Neural progenitor cell (in vitro differentiated cells): Measurements from ENCODE around the gene ESR2. TPM values are rescaled to one million over a fixed set of nuclear protein-coding genes. Genes with fewer than 3 reads are reported as not detected.

ENCODE experiments used
- DNase-seq: peaks from one replicate; pipeline ENCODE4 v3.0.0-alpha.2; 2016; ENCODE audit warnings: low spot score
- H2AFZ ChIP-seq: fragments of 200-600 bp; sonication (generic); replicated peaks from 2 replicates; pipeline ENCODE4 v1.6.1; 2016; ENCODE audit warnings: antibody characterized with exemption
- H3F3A ChIP-seq: fragments of 200-600 bp; sonication (generic); 2 replicates; pipeline ENCODE4 v1.6.1; 2016; ENCODE audit warnings: antibody characterized with exemption, low read depth
- H3K27ac ChIP-seq: fragments of 200-600 bp; sonication (generic); 2 replicates; pipeline ENCODE4 v1.5.1; 2016; ENCODE audit warnings: mild to moderate bottlenecking
- H3K27me3 ChIP-seq: fragments of 200-600 bp; sonication (generic); 2 replicates; pipeline ENCODE4 v1.6.1; 2016; ENCODE audit warnings: mild to moderate bottlenecking, moderate library complexity
- H3K36me3 ChIP-seq: fragments of 200-600 bp; sonication (generic); 2 replicates; pipeline ENCODE4 v1.5.1; 2016
- H3K4me1 ChIP-seq: fragments of 200-600 bp; sonication (generic); 2 replicates; pipeline ENCODE4 v1.6.1; 2016; ENCODE audit warnings: mixed run types
- H3K4me2 ChIP-seq: fragments of 200-600 bp; sonication (generic); 2 replicates; pipeline ENCODE4 v1.6.1; 2016
- H3K4me3 ChIP-seq: fragments of 200-600 bp; sonication (generic); 2 replicates; pipeline ENCODE4 v1.5.1; 2016
- H3K79me2 ChIP-seq: fragments of 200-600 bp; sonication (generic); 2 replicates; pipeline ENCODE4 v1.6.1; 2016; ENCODE audit warnings: low read depth
- H3K9ac ChIP-seq: fragments of 200-600 bp; sonication (generic); 2 replicates; pipeline ENCODE4 v1.6.1; 2016
- H3K9me3 ChIP-seq: fragments of 200-600 bp; sonication (generic); 2 replicates; pipeline ENCODE4 v1.5.1; 2016; ENCODE audit warnings: low read depth
- H4K20me1 ChIP-seq: fragments of 200-600 bp; sonication (generic); 2 replicates; pipeline ENCODE4 v1.6.1; 2016; ENCODE audit warnings: low read depth
- H3K27ac Mint-ChIP-seq: 3 replicates; pipeline ENCODE4 v1.8.0; 2021; ENCODE audit warnings: mixed read lengths
- H3K27me3 Mint-ChIP-seq: 2 replicates; pipeline ENCODE4 v1.8.0; 2022; ENCODE audit warnings: low read depth, mild to moderate bottlenecking, inconsistent platforms, moderate library complexity, mixed read lengths; ENCODE audit not compliant: insufficient read depth
- H3K36me3 Mint-ChIP-seq: 3 replicates; pipeline ENCODE4 v1.8.0; 2021; ENCODE audit warnings: mixed read lengths
- H3K4me1 Mint-ChIP-seq: 3 replicates; pipeline ENCODE4 v1.8.0; 2021; ENCODE audit warnings: mixed read lengths
- H3K4me3 Mint-ChIP-seq: 3 replicates; pipeline ENCODE4 v1.8.0; 2021; ENCODE audit warnings: mild to moderate bottlenecking, moderate library complexity, mixed read lengths
- H3K9me3 Mint-ChIP-seq: 3 replicates; pipeline ENCODE4 v1.8.0; 2020; ENCODE audit warnings: mixed read lengths
- EZH2 ChIP-seq: fragments of 200-600 bp; sonication (generic); IDR thresholded peaks from 2 replicates; pipeline ENCODE4 v1.6.1; 2017; ENCODE audit warnings: antibody characterized with exemption, mild to moderate bottlenecking, moderate library complexity
- EZH2phosphoT487 ChIP-seq: fragments of 200-600 bp; sonication (generic); IDR thresholded peaks from 2 replicates; pipeline ENCODE4 v1.6.1; 2017; ENCODE audit warnings: antibody characterized with exemption
- total RNA-seq: library from RNA; depleted of rRNA; stranded (reverse); fragments of >200 nt; gene quantifications from 2 replicates; pipeline ENCODE4 v1.2.3, GENCODE V29; 2015; ENCODE audit warnings: low replicate concordance
- TF ChIP-seq, protein P1 (sequence below): fragments of 200-600 bp; sonication (generic); IDR thresholded peaks from 2 replicates; pipeline ENCODE4 v1.5.1; 2017; ENCODE audit warnings: antibody characterized with exemption, mild to moderate bottlenecking

Gene ESR2
- total RNA-seq, 1 donor from 2014 or later, result 0.21 TPM

DNA sequence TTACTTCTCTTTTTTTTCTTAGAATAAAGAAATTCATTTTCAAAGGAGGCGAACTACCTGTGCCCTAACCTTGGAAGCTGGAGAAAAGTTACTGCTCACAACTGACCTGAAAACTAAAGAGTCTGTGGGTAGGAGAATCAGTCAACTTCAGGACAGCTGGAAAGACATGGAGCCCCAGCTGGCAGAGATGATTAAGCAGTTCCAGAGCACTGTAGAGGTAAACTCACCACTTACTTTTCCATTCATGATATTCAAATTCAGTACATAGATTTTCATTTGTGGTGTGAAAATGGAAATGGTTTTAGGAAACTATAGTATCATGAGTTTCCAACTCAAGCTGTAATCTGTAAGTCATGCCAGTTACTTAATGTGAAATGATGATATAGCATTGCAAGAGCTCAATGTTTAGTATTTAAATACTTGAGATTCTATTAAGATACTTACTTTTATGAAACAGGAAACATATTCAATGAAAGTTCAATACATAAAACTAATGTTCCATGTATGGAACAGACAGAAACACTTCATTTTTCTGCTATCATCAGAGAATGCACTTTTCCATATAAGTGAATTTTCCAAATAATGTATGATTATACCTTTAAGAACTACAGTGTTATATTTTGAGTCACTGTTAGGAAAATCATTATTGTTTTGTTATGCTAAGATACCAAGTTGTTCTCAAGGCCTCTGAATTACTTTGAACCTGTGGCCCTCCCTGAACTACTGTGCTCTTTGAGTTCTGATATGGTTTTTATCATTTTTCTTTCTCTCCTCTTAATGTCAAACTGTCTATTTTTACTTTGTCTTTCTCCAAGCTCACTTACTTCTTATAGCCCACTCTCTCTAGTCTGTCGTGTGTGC, 119.0 kb downstream of the ESR2 start:
- Histone ChIP-seq H3K4me1 (no peaks in the 10 kb centered on the region), H3K79me2 (no peaks in the 10 kb centered on the region), H3K9me3 (no peaks in the 10 kb centered on the region), H3K27me3 (no peaks in the 10 kb centered on the region), H3K4me3 (no peak overlapping the region), H2AFZ (no peak overlapping the region), H4K20me1 (no peaks in the 10 kb centered on the region), H3K9ac (no peak overlapping the region), H3K36me3 (peaks cover 6% of the 10 kb centered on the region), H3K27ac (no peak overlapping the region), H3K4me2 (no peak overlapping the region), H3F3A (no peaks in the 10 kb centered on the region)
- no peaks in the 10 kb centered on the region for H3K9me3 Mint-ChIP-seq
- TF ChIP-seq, protein P1, sequence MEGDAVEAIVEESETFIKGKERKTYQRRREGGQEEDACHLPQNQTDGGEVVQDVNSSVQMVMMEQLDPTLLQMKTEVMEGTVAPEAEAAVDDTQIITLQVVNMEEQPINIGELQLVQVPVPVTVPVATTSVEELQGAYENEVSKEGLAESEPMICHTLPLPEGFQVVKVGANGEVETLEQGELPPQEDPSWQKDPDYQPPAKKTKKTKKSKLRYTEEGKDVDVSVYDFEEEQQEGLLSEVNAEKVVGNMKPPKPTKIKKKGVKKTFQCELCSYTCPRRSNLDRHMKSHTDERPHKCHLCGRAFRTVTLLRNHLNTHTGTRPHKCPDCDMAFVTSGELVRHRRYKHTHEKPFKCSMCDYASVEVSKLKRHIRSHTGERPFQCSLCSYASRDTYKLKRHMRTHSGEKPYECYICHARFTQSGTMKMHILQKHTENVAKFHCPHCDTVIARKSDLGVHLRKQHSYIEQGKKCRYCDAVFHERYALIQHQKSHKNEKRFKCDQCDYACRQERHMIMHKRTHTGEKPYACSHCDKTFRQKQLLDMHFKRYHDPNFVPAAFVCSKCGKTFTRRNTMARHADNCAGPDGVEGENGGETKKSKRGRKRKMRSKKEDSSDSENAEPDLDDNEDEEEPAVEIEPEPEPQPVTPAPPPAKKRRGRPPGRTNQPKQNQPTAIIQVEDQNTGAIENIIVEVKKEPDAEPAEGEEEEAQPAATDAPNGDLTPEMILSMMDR, result no peak
- TF ChIP-seq EZH2phosphoT487 (no peak), EZH2 (no peak)
- H3K36me3 Mint-ChIP-seq, result peaks cover 27% of the 10 kb centered on the region
- peaks cover 2% of the 10 kb centered on the region for H3K27me3 Mint-ChIP-seq
- no peak overlapping the region for H3K27ac Mint-ChIP-seq
- DNase-seq, result no peak
- no peak overlapping the region for H3K4me3 Mint-ChIP-seq
- no peaks in the 10 kb centered on the region for H3K4me1 Mint-ChIP-seq

DNA sequence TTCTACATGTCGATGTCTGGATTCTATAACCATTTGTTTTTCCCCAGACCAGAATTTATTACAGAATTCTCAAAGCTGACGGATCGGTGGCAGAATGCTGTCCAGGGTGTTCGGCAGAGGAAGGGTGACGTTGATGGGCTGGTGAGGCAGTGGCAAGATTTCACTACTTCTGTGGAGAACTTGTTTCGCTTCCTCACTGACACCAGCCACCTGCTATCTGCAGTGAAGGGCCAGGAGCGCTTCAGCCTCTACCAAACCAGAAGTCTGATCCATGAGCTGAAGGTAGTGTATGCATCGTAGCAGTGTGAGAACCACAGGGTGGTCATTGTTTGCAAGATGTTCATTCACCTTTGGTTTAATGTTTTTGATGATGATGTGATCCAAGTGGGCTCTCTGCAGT, 124.0 kb downstream of the ESR2 start:
- no peak overlapping the region for H2AFZ ChIP-seq
- H3K27ac ChIP-seq, result no peak overlapping the region
- Mint-ChIP-seq H3K27ac (no peak overlapping the region), H3K9me3 (no peaks in the 10 kb centered on the region), H3K4me1 (no peaks in the 10 kb centered on the region), H3K27me3 (no peaks in the 10 kb centered on the region), H3K4me3 (no peak overlapping the region), H3K36me3 (peaks cover 28% of the 10 kb centered on the region)
- H3K36me3 ChIP-seq, result peaks cover 18% of the 10 kb centered on the region
- no peak for DNase-seq
- no peaks in the 10 kb centered on the region for H3K27me3 ChIP-seq
- TF ChIP-seq, protein P1, result no peak
- no peak for TF ChIP-seq EZH2phosphoT487
- TF ChIP-seq EZH2, result no peak
- no peak overlapping the region for H3K4me3 ChIP-seq
- no peak overlapping the region for H3K4me2 ChIP-seq
- H3F3A ChIP-seq, result no peaks in the 10 kb centered on the region
- H3K9ac ChIP-seq, result no peak overlapping the region
- H4K20me1 ChIP-seq, result no peaks in the 10 kb centered on the region
- H3K4me1 ChIP-seq, result no peaks in the 10 kb centered on the region
- no peaks in the 10 kb centered on the region for H3K9me3 ChIP-seq
- H3K79me2 ChIP-seq, result no peaks in the 10 kb centered on the region

DNA sequence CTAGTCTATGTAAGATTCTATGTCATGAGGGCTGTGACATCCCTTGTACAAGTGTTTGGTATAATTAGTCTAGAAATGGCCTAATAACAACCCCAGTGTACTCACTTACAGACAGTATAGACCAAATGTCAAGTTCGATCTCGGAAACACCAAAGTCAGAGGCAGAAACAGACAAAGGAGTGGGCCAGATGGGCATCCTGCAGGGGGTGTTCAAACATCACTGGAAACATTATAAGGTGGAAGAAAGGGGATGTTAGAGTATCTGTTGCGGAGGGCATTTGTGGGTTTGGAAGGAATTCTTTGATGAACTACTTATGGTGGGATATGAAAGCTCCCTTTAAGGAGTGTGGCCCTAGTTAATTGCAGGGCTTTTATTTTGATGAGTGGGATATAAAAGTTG, 134.6 kb downstream of the ESR2 start:
- Histone ChIP-seq H3K9ac (no peak overlapping the region), H3K27me3 (no peaks in the 10 kb centered on the region), H3K27ac (no peak overlapping the region), H3K4me2 (no peak overlapping the region), H4K20me1 (no peaks in the 10 kb centered on the region), H2AFZ (no peak overlapping the region), H3K9me3 (no peaks in the 10 kb centered on the region), H3K4me1 (no peaks in the 10 kb centered on the region), H3K4me3 (no peak overlapping the region), H3K36me3 (peaks cover 3% of the 10 kb centered on the region), H3F3A (no peaks in the 10 kb centered on the region), H3K79me2 (no peaks in the 10 kb centered on the region)
- no peak overlapping the region for H3K4me3 Mint-ChIP-seq
- DNase-seq, result no peak
- H3K36me3 Mint-ChIP-seq, result peaks cover 29% of the 10 kb centered on the region
- H3K27me3 Mint-ChIP-seq, result peaks cover 2% of the 10 kb centered on the region
- H3K9me3 Mint-ChIP-seq, result no peaks in the 10 kb centered on the region
- H3K4me1 Mint-ChIP-seq, result no peaks in the 10 kb centered on the region
- TF ChIP-seq, protein P1, result no peak
- no peak for TF ChIP-seq EZH2phosphoT487
- TF ChIP-seq EZH2, result no peak
- no peak overlapping the region for H3K27ac Mint-ChIP-seq
